Measurements from ENCODE around the gene MAP1LC3C. TPM values are rescaled to one million over a fixed set of nuclear protein-coding genes. Genes with fewer than 3 reads are reported as not detected.

MAP1LC3C gene
- total RNA-seq, 2 donors from 2014 or later = not detected

- no peak for TF ChIP-seq CTCF (IDR thresholded peaks at IDR 0.05)
- H3K27me3 ChIP-seq = no peaks in the 10 kb centered on the region
- no peak for DNase-seq
- H3K36me3 ChIP-seq = no peaks in the 10 kb centered on the region
- H3K9ac ChIP-seq (ENCODE audit: low read depth in 2 of 2, low read length in 2 of 2) = no peak overlapping the region
- intact Hi-C loops (cut with DNase I) = no loop called here
- no peaks in the 10 kb centered on the region for H3K4me1 ChIP-seq
- H3K9me3 ChIP-seq = no peaks in the 10 kb centered on the region
- no peak overlapping the region for H3K27ac ChIP-seq
- H3K4me3 ChIP-seq = no peak overlapping the region
Measured at GRCh38 chr1:242011894-242012660, 13.2 kb upstream of the MAP1LC3C start.

GRCh38 chr1:242008826-242009495 lies 10.1 kb upstream of the MAP1LC3C start:
- Histone ChIP-seq H3K4me1 (no peaks in the 10 kb centered on the region), H3K4me3 (no peak overlapping the region), H3K9me3 (no peaks in the 10 kb centered on the region), H3K27ac (no peak overlapping the region), H3K36me3 (no peaks in the 10 kb centered on the region), H3K9ac (ENCODE audit: low read depth in 2 of 2, low read length in 2 of 2) (no peak overlapping the region), H3K27me3 (no peaks in the 10 kb centered on the region)
- intact Hi-C loops (cut with DNase I) = no loop called here
- DNase-seq = no peak
- no peak for TF ChIP-seq CTCF (IDR thresholded peaks at IDR 0.05)

- no peaks in the 10 kb centered on the region for H3K36me3 ChIP-seq
- intact Hi-C loops (cut with DNase I) = no loop called here
- H3K9ac ChIP-seq (ENCODE audit: low read depth in 2 of 2, low read length in 2 of 2) = no peak overlapping the region
- no peak overlapping the region for H3K4me3 ChIP-seq
- no peak for DNase-seq
- H3K4me1 ChIP-seq = no peaks in the 10 kb centered on the region
- no peaks in the 10 kb centered on the region for H3K9me3 ChIP-seq
- no peak overlapping the region for H3K27ac ChIP-seq
- no peaks in the 10 kb centered on the region for H3K27me3 ChIP-seq
- TF ChIP-seq CTCF (IDR thresholded peaks at IDR 0.05) = no peak
Measured at GRCh38 chr1:242006976-242007375, 8.1 kb upstream of the MAP1LC3C start.

GRCh38 chr1:242005866-242006535 lies 7.1 kb upstream of the MAP1LC3C start:
- Histone ChIP-seq H3K27me3 (no peaks in the 10 kb centered on the region), H3K9me3 (no peaks in the 10 kb centered on the region), H3K9ac (ENCODE audit: low read depth in 2 of 2, low read length in 2 of 2) (no peak overlapping the region), H3K27ac (no peak overlapping the region), H3K36me3 (no peaks in the 10 kb centered on the region), H3K4me3 (no peak overlapping the region), H3K4me1 (no peaks in the 10 kb centered on the region)
- intact Hi-C loops (cut with DNase I) = no loop called here
- DNase-seq = no peak
- no peak for TF ChIP-seq CTCF (IDR thresholded peaks at IDR 0.05)

GRCh38 chr1:242004751-242005495 lies 6.0 kb upstream of the MAP1LC3C start:
- Histone ChIP-seq H3K9ac (ENCODE audit: low read depth in 2 of 2, low read length in 2 of 2) (no peak overlapping the region), H3K27me3 (no peaks in the 10 kb centered on the region), H3K9me3 (no peaks in the 10 kb centered on the region), H3K27ac (no peak overlapping the region), H3K36me3 (no peaks in the 10 kb centered on the region), H3K4me1 (no peaks in the 10 kb centered on the region), H3K4me3 (no peak overlapping the region)
- no peak for TF ChIP-seq CTCF (IDR thresholded peaks at IDR 0.05)
- intact Hi-C loops (cut with DNase I) = no loop called here
- DNase-seq = no peak

Measured in colonic mucosa (tissue), 4 donors.